HG03457 (cell line): ENCODE data around the gene HDAC3.
"Not testable (repeated sequence)": the region's sequence is repeated elsewhere in the genome, so short reads cannot be mapped to it uniquely, and the experiment has no call there.

Source experiments
- ATAC-seq: cut with Tn5 transposase; IDR thresholded peaks from one replicate; pipeline ENCODE4 v1.9.1; 2021; ENCODE audit warnings: moderate number of reproducible peaks; ENCODE audit not compliant: unreplicated experiment

The HDAC3 gene

DNA sequence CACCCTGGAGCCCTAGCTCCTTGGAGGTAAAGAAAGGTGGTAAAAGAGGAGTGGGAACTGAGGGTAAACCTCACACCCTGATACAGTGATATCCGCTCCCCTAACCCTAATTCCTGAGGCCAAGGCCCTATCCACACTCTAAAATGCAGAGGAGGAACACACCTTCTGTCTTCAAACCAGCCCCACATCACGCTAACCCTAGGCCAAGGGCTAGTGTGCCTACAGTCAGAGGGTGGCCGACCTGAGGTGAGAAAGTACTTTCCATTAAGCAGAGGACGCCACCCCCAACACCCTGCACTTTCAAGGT lies 590 bp downstream of the HDAC3 start:
- no peak for ATAC-seq

DNA sequence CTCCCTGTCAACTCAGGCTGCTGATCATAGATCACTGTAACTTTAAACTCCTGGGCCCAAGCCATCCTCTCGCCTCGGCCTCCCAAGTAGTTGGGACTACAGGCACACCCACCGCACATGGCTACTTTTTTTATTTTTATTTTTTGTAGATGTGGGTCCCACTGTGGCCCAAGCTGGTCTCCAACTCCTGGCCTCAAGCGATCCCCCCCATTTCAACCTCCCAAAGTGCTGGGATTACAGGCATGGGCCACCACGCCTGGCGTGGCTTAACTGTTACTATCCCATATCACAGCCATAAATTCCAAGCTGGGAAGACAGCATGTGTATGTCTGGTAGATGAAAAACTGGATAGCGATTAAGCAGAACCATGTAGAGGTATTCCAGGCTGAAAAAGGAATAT lies 1.0 kb downstream of the HDAC3 start:
- ATAC-seq = no peak

DNA sequence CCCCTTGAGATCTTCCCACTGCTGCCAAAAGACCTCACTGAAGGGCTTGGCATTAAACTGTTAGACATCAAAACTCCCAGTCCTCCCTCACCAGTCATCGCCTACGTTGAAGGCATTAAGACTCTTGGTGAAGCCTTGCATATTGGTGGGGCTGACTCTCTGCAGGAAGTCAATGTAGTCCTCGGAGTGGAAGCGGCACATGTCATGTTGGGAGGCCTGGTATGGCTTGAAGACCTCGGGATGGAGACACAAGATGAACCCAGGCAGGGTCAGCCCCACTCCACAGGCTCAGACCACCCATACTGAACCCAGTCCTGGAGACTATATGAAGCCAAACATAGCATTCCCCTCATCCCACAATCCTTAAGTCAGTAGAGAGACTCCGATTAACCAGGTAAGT lies 1.9 kb downstream of the HDAC3 start:
- ATAC-seq = no peak

DNA sequence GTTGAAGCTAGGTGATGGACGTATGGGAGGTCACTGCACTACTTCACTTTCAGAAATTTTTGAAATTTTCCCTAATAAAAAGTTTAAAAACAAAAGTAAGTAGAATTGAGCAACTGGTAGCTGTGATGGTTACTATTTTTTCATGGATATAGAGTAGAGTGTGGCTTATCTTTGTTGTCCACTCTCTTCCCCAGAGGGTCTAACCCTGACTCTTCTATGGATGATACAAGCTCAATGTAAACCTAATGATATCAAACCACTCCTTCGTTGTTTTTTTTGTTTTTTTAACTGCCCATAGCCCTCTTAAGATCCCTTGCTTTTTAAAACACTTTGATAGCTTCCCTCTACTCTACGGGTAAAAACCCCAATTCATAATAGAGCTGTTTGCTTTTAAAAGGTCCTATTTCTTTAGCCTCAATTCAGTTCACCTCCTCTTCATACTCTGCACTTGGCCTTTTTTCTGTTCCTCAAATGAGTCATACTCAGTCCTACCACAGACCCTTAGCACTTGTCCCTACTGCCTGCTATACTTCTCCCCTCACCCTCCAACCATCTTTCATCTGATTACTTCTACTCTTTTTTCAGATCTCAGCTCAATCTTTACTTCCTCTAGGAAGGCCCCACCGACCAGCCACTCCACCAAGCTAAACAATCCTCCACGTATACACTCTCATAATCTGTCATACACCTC lies 2.6 kb downstream of the HDAC3 start:
- peak; percentile 67 for ATAC-seq

DNA sequence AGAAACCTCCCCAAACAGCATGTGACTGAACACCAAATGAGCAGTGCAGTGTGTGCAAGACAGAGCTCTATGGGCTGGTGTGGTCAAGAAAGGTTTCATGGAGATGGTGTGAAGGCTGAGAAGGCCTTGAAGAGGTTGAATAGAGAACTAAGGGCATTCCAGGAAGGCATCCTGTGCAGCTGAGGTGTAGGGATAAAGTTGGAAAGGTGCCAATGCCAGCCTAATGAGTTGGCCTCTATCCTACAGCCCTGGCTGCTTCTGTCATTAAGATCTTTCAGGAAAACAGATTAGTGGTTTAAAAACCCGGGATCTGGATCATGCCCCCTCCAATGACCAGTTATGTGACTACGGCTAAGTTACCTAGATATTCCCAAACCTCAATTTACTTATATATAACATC lies 4.0 kb downstream of the HDAC3 start:
- ATAC-seq = no peak

DNA sequence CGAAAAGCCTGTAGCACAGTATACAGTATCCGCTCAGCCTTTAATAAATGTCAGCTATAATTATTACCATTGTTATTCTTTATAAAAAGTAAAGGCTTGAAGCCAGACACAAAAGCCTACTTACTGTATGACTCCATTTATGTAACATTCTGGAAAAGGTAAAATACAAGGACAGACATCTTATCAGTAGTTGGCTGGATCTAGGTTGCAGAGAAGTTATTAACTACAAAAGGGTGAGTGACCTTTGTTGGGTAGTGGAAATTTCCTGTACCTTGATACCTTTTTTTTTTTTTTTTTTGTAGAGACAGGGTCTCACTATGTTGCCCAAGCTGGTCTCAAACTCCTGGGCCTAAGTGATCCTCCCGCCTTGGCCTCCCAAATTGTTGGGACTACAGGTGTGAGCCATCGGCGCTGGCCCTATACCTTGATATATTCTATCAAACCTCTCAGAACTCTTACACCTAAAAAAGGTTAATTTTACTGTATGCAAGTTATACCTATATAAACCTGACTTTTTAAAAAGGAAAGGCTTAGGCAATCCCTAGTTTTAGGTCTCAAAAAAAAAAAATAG lies 6.0 kb downstream of the HDAC3 start:
- no peak for ATAC-seq

DNA sequence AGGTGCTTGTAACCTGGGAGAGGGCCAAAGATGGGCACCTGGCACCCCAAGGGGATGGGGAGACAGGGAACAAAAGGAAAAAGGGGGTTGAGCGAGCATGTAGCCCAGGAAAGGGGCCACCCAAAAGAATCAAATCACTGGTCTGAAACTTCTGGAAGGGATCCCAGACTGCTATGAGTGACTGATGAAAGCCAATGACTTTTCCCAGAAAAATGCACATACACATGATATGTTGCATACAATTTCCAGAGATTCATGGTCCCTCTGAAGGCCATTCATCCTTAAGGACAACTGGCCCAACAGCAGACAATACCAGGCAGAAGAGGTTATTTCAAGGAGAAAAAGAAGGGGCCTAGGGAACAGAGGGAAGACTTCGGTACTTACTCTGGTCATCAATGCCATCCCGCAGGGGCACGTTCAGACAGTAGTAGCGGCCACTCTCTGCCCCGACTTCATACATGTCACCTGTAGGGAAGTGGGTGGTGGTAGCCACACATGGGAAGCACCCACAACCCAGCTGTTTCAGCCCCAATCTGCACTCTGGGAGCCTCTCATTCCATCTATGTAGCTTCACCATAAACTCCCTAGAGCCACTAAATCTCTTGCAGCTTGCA lies 8.4 kb downstream of the HDAC3 start:
- ATAC-seq = no peak

DNA sequence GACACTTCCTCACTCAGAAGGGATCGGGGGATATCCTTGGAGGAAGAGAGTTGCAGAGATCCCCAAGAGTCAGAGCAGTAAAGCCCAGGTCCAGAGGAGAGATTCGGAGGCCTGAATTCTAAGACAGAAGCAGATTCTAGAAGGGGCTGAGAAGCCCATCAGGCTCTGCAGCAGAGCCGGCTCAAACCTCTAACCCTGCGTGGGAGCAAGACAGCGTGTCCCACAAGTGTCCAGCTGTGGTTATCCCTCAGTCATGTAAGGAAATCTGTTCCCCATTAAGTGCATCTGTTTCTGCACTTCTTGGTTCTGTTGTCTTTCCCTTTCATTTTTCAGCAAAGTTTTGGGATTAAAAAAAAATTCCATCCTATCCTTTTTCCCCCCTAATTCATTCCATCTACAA lies 13.0 kb downstream of the HDAC3 start:
- ATAC-seq = no peak

DNA sequence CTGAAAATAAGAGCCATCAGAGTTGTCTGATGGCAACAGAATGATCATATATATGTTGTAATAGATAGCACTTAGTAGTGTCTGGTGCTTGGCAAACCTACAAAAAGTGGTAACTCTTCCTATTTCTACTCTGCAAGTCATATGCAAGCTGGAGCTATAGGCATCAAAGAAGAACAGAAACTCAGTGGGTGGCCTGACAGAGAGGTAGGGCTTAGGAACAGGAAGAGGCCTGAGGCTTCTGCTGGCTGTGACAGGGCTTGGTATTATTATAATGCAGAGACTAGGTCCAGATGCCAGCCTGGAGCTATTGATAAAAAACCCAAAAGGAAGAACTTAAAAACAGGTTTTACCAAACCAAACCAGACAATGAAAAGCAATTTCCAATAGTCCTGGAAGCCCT lies 13.5 kb downstream of the HDAC3 start:
- ATAC-seq = peak; percentile 31

DNA sequence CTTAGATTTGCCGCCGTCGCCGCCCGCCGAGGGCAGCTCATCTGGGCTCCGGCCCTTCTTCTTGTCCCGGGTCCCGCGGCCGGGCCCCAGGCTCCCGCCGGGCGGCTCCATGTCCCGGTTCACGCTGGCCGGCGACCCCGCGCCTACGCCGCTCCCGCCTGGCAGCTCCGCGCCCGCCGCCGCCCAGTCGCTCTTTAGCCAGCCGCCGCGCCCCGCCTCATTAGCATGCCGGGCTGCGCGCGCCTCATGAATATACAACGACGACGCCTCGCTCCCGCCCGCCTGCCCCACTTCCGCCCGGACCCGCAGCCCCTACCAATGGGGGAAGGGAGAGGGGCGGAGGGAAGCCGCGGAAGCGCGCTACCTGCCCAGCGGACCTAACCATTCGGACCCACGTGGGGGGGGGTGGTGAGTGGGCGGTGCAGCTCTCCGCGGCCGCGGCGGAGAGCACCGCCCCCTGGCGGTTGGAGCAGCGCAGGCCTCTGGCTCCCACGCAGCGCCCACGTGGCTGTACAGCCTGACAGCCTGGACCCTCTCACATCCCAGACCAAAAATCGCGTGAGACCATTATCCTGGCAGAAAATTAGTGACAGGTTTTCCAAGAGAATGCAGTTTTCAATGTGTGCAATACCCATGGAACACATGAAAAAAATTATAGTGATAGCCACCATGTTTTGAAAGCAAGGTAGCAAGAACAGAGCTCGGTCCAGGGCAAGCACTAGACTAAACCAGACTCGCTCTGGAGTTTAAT lies 17.7 kb downstream of the HDAC3 start, which contains the start of gene DIAPH1:
Gene DIAPH1 (minus strand): TSS at position 197 of the 751 bp plus-strand sequence. CDS start 86 bp downstream, at position 111.
- peak; percentile 77 for ATAC-seq

DNA sequence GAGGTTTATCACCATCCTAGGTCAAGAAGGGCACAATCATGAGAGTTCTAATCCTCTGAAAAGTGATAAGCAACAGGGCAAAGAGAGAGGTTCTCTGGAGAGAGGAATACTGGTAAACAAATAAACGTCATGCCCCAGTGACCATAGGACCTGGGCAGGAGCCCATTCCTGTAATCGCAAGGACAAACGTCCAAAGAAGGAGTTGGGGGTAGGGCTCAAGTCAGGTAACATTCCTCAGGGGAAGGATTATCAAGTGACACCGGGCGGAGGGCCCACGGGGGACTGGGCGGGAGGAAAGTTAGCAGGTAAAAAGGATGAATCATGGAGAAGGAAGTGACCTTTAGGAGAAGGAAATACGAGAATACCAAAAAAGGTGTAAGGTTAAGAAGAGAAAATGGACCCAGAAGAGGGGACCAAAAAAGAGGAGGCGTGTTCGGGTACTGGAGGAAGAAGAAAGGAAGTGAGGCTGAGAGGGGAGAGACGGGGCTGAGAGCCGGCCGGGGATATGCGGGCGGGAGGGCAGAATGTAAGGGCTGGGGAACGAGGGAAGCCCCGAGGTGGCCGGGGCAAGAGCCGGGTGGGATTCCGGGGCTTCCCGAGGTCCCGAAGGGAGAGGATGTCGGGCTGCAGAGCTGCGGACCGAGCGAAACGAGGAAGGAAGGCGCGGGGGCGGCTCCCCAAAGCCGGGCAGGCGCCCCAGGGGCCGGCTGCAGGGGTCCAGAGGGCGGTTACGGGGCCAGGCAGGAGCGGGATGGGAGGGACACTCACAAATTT lies 18.4 kb downstream of the HDAC3 start:
- ATAC-seq = peak; percentile 28

DNA sequence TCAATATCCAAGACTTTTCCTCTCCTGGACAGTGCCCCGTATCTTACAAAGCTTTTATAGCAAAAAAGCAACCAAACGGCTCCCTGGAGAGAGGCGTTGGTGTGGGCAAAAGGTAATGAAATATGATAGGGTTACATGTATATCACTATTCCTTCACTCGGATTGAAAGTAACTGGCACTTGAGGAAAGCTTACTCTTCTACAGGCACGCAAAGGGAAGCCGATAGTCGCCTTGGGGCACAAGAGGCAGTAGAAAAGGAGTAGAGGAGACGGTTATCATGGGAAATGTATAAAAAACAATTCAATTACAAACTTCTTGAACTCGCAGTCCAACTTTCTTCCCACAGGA lies 19.0 kb downstream of the HDAC3 start:
- no peak for ATAC-seq

DNA sequence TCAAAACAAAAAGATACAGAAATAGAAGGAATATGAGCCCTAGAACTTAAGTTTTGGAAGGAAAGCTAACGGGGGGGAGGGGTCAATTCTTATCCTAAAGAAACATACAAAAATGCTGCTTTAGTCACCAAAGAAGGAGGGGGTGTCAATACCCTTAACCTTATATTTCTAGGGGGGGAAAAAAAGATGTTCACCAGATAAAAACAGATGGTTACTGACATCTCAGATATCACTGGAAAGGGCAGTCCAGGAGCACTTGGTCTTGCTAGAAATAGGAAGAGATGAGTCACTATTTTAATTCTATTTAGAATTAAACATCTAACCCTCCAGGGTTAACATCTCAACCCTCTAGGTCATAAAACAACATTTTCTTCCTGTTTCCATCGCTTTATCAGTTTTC lies 19.5 kb downstream of the HDAC3 start:
- ATAC-seq = no peak

DNA sequence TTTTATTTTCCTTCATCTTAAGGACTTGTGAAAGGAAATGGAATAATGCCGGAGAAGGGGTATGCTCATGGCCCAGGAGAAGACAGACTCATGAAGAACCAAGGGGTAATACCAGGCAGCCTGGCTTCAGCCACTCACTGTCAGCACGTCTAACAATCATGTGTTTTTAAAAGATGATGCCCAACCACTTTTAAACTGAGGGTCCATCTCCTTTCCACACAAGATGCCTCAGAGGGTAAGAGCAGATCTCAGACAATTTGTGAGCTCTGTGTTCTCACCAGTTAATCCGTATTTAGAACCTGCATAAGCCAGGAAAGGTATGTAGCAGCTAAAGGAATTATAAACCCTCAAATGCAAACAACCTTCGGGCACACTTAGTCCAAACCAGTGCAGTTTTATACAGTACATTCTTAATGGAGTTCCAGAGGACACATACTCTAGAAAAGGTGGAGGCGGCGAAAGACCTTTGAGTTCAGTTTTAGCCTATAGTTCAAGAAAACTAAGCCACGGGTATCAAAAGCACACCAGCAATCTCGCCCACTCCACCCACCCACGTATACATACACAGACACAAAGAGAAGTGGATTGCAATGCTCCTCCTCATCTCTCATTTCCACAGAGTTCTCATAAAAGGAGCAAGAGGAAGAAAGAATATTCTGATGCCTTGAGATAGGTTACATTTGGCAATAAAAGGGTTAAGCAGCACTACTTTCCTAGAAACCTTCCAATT lies 20.5 kb downstream of the HDAC3 start:
- ATAC-seq = no peak

DNA sequence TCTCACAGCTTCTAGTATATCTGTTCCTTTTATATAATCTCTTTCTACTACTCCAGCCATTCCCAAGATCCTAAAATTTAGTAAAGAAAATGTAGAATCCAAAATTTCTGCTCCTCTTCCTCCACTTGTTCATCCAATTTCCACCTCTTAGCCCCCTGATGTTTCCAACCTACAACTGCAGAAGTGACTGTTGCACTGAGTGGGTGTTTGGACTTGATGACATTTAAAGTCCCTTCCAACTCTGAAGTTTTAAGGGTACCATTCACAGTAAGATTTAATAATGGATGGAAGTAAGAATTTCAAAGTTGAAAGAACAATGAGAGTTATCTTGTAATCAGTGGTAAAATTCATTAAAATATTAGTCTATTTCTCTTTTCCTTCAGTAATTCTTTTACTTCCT lies 23.3 kb downstream of the HDAC3 start:
- ATAC-seq = no peak

DNA sequence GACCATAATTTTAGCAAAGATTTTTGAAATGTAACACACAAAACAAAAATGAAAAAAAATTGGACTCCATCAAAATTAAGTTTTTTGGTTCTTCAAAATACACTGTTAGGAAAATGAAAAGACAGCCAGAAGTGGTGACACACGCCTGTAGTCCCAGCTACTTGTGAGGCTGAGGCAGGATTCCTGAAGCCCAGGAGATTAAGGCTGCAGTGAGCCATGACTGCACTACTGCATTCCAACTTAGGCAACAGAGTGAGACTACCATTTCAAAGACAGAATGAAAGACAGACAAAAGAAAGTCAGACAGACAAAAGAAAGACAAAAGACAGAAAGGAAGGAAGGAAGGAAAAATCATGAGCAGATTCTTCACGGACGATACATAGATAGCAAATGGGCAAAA lies 25.4 kb downstream of the HDAC3 start:
- no peak for ATAC-seq

DNA sequence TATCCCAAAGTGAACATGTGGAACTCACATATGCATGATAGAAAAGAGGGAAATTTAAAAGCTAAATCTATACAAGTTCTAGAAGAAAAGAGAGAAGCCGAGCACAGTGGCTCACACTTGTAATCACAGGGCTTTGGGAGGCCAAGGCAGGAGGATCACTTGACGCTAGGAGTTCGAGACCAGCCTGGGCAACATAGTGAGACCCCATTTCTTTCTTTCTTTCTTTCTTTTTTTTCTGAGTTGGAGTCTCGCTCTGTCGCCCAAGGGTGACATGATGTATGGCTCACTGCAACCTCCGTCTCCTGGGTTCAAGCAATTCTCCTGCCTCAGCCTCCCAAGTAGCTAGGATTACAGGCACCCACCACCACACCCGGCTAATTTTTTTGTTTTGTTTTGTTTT lies 26.7 kb downstream of the HDAC3 start:
- ATAC-seq = not testable (repeated sequence)

DNA sequence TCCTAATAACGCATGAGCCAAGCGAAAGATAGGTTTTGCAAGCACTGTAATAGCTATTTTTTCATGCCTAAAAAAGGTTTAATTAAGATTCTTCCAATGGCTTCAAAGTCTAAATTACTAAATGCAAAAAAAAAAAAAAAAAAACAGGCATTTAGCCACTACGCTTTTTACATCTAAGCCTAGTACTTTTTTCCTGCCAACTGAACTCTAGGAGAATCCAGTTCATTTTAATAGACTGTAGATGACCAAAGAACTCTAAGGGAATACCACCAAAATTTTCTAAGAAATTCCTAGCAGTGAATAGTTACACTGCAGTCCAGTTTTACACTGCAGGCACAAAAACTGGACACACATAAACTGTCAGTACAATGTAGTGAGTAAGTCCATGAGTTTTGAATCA lies 27.6 kb downstream of the HDAC3 start:
- no peak for ATAC-seq

DNA sequence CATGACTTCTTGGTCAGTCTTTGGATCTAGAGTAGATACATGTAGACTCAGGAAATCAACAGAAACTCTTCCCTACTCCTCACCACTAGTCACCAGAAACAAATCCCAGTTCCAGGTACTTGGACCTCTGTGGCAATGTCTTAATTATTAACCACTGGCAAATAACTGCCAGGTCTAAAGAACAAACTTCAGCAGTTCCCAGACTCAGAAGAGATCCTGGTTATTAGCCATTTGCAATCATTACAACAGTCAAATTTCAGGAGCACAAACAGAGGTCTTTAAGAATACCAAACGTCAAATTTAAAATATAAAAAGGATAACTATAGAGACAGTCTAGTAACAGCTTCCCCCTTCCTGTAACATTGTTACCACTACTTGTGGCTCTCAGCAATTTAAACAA lies 28.1 kb downstream of the HDAC3 start:
- ATAC-seq = no peak

DNA sequence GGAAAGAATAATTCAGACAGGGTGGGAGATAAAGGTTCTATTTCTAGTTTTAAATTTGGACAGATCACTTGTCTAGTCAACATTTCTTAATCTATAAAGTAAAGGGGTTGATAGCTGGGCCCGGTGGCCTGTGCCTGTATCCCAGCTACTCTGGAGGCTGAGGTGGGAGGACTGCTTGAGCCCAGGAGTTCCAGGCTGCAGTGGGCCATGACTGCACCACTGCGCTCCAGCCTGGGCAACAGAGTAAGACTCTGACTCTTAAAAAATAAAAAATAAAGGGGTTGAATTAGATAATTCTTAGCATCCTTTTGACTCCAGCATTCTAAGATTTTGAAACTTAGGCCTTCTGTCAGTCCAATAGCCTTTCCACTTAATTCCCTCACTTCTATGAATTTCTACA lies 28.6 kb downstream of the HDAC3 start:
- no peak for ATAC-seq
